H1 (cell line): ENCODE results near the gene LIN28B. TPM values are rescaled to one million over a fixed set of nuclear protein-coding genes. Genes with fewer than 3 reads are reported as not detected.

Experiments used
- ASH2L ChIP-seq: fragments of 200-600, 300-600 bp; sonication (generic); IDR thresholded peaks from one replicate; pipeline ENCODE4 v1.7.1; 2017; ENCODE audit warnings: low read length
- CHD1 ChIP-seq: IDR thresholded peaks from 2 replicates; pipeline ENCODE4 v1.6.1; 2012; ENCODE audit warnings: low read depth, low read length, improper control_type of control experiment
- EP300 ChIP-seq, 2 experiments: IDR thresholded peaks; 1 replicate in 1 of 2; 2 replicates in 1 of 2; pipeline ENCODE4 v1.6.1; 2011 to 2012; ENCODE audit warnings: low read depth in 2 of 2, low read length in 2 of 2, mild to moderate bottlenecking in 2 of 2, borderline replicate concordance in 1 of 2, inconsistent platforms in 1 of 2, moderate library complexity in 1 of 2
- GTF2F1 ChIP-seq: IDR thresholded peaks from 2 replicates; pipeline ENCODE4 v1.6.1; 2012; ENCODE audit warnings: low read depth, low read length, improper control_type of control experiment, borderline replicate concordance
- HDAC6 ChIP-seq: IDR thresholded peaks from one replicate; pipeline ENCODE4 v1.7.1; 2012; ENCODE audit warnings: low read depth, mild to moderate bottlenecking, inconsistent platforms, low read length, moderate library complexity
- JUN ChIP-seq: IDR thresholded peaks from 2 replicates; pipeline ENCODE4 v1.6.1; 2011; ENCODE audit warnings: low read depth, mild to moderate bottlenecking, improper control_type of control experiment, low read length
- JUND ChIP-seq: IDR thresholded peaks from 2 replicates; pipeline ENCODE4 v1.6.1; 2011; ENCODE audit warnings: mild to moderate bottlenecking, improper control_type of control experiment, low read length
- KDM4A ChIP-seq: IDR thresholded peaks from one replicate; pipeline ENCODE4 v1.7.1; 2012; ENCODE audit warnings: low read depth, mild to moderate bottlenecking, moderate library complexity, low read length, inconsistent platforms; ENCODE audit not compliant: severe bottlenecking
- POLR2A ChIP-seq, 2 experiments: IDR thresholded peaks; 1 replicate in 1 of 2; 2 replicates in 1 of 2; pipeline ENCODE4 v1.6.1; 2011; ENCODE audit warnings: low read depth in 2 of 2, low read length in 2 of 2, mild to moderate bottlenecking in 2 of 2; ENCODE audit errors: control extremely low read depth in 1 of 2
- SP1 ChIP-seq: IDR thresholded peaks from 2 replicates; pipeline ENCODE4 v1.6.1; 2011; ENCODE audit warnings: low read depth, low read length
- TAF1 ChIP-seq: IDR thresholded peaks from 2 replicates; pipeline ENCODE4 v1.6.1; 2011; ENCODE audit warnings: mild to moderate bottlenecking, low read depth, low read length
- TCF12 ChIP-seq: IDR thresholded peaks from 2 replicates; pipeline ENCODE4 v1.6.1; 2011; ENCODE audit warnings: low read depth, mild to moderate bottlenecking, low read length
- YY1 ChIP-seq: IDR thresholded peaks from 2 replicates; pipeline ENCODE4 v1.6.1; 2011; ENCODE audit warnings: low read depth, mild to moderate bottlenecking, low read length
- ZNF274 ChIP-seq: IDR thresholded peaks from 2 replicates; pipeline ENCODE4 v1.7.0; 2012; ENCODE audit warnings: low read length, borderline replicate concordance; ENCODE audit errors: extremely low read depth
- polyA plus RNA-seq, 7 experiments: library from polyadenylated mRNA; depleted of rRNA in 3 of 7; stranded (reverse) in 5 of 7; unstranded in 2 of 7; fragments of >200 nt in 5 of 7; fragments of 200-250 nt in 2 of 7; gene quantifications; 1 replicate in 5 of 7; 2 replicates in 1 of 7; 4 replicates in 1 of 7; pipeline versions ENCODE4 v1.2.1 to v1.2.3, GENCODE V29; 2011 to 2013; ENCODE audit warnings: missing spikeins in 2 of 7, mixed read lengths in 2 of 7
- total RNA-seq: library from RNA; stranded (reverse); fragmentation: NEBNext Ultra II Directional; extraction: Animal tissue kit (Norgen Biotek cat#: 25700); gene quantifications from 2 replicates; pipeline ENCODE4 v1.2.1, GENCODE V29; 2021
- TF ChIP-seq, protein P1 (sequence below): IDR thresholded peaks from 2 replicates; pipeline ENCODE4 v1.6.1; 2012; ENCODE audit warnings: low read length, inconsistent platforms

The LIN28B gene
- total and polyA plus RNA-seq, 2 of the 8 experiments (the other 6 are each of a cell fraction or from before 2014, with no cell fraction given): 27.4 to 94.7 TPM

DNA sequence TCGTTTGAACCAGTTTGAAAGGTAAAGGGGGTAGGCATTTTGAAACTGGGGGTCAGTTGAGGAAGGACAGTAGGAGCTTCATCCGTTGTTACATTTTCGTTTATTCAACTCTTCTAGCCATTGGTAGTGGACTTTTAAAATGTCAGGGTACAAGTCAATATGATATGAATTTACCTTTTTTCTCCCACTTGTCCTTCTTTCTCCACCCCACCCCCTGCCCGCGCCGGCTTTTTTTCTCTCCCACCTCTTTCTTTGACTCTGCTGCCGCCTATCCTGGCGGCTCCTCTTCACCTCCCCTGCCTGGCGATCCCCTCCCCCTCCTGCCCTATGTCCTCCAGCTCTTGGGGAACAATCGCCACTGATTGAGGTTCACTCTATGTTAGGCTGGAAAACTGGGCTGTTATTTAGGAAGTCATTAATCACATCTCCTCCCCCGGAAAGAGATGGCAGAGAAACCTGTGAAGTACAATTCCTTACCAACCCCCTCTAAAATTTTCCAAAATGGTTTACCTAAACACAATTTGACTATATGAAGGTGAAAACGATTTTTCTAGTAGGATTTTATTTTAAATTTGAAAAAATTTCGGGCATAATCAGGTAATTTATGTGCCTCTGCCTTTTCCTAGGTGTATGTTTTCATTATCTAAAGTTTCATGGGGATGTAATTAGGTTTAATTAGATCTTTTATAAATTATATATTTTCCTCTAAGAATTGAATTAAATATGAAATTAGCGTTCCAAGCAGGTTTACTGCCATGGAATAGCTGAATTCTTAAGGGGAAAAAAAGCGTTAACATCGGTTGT, 778 bp upstream of the LIN28B start (continued):
- TF ChIP-seq ASH2L: peak; percentile 61
- TF ChIP-seq, protein P1, sequence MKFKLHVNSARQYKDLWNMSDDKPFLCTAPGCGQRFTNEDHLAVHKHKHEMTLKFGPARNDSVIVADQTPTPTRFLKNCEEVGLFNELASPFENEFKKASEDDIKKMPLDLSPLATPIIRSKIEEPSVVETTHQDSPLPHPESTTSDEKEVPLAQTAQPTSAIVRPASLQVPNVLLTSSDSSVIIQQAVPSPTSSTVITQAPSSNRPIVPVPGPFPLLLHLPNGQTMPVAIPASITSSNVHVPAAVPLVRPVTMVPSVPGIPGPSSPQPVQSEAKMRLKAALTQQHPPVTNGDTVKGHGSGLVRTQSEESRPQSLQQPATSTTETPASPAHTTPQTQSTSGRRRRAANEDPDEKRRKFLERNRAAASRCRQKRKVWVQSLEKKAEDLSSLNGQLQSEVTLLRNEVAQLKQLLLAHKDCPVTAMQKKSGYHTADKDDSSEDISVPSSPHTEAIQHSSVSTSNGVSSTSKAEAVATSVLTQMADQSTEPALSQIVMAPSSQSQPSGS: peak; percentile 39
- TF ChIP-seq CHD1: 0 out of 2 replicates have a peak, but pooled peaks have one; percentile 81
- no peak for TF ChIP-seq HDAC6
- peak; percentile 36; the same call in 1 of the 2 replicates for TF ChIP-seq JUND
- peak; percentile 89 for TF ChIP-seq GTF2F1
- peak; percentile 84 for TF ChIP-seq SP1
- TF ChIP-seq YY1: peak; percentile 67; the same call in 1 of the 2 replicates
- TF ChIP-seq KDM4A: no peak
- TF ChIP-seq EP300 (IDR thresholded peaks at IDR 0.05; ENCODE audit: borderline replicate concordance in 1 of 2, low read depth in 2 of 2, low read length in 2 of 2): peak in 1 of 2 experiments; percentile 86; a peak in 1 of 3 replicates
- TF ChIP-seq TAF1: peak; percentile 90
- 0 out of 2 replicates have a peak, but pooled peaks have one; percentile 5 for TF ChIP-seq TCF12
- no peak for TF ChIP-seq ZNF274
- no peak for TF ChIP-seq JUN
- peak; percentile 80 to 81 for TF ChIP-seq POLR2A (IDR thresholded peaks at IDR 0.05; ENCODE audit: control extremely low read depth in 1 of 2, low read depth in 2 of 2, low read length in 2 of 2)
